K562 (cell line): ENCODE results near the gene TRMT10B. TPM values are rescaled to one million over a fixed set of nuclear protein-coding genes. Genes with fewer than 3 reads are reported as not detected.

Source experiments
- ATAC-seq: fragments of 200-7000 bp; cut with Tn5 transposase; 3 replicates; pipeline ENCODE4 v1.9.1; 2020; ENCODE audit warnings: moderate library complexity
- BruUV-seq: library from RNA; stranded (reverse); fragments of 400-500 nt; replicated peaks from 2 replicates; lab custom pipeline; 2021; lab: Mats Ljungman, UMichigan
- CTCF ChIA-PET: fragments of 300-600 bp; formaldehyde crosslinking; extraction: SDS; loops from one replicate; lab custom pipeline; 2021; ENCODE audit warnings: low intra/inter-chr PET ratio; lab: Yijun Ruan, JAX
- POLR2A ChIA-PET: fragments of 300-600, 350-650 bp; sonication (Branson Sonifier 250); formaldehyde crosslinking; extraction: SDS; loops from one replicate; lab custom pipeline; 2021; ENCODE audit warnings: antibody characterized with exemption, inconsistent platforms; lab: Yijun Ruan, JAX
- DNase-seq, 4 experiments: peaks; one replicate each; pipeline versions ENCODE4 v3.0.0 to v3.0.0-alpha.2; 2011 to 2018; ENCODE audit warnings: low spot score in 3 of 4, mixed read lengths in 3 of 4; ENCODE audit errors: extremely low read depth in 1 of 4
- FAIRE-seq: peaks from 2 replicates; lab custom pipeline; 2011; peaks lifted over from hg19 to GRCh38; lab: Jason Lieb, UNC
- H2AFZ ChIP-seq: 2 replicates; pipeline ENCODE4 v1.6.0; 2011; ENCODE audit warnings: low read depth, low read length, control low read depth, inconsistent platforms
- H3K27ac ChIP-seq: fragments of 200-600 bp; 3 replicates; pipeline ENCODE4 v1.8.0; 2011; ENCODE audit warnings: low read depth, mild to moderate bottlenecking, control low read depth, inconsistent platforms, low read length, moderate library complexity, mixed read lengths; ENCODE audit errors: extremely low read depth
- H3K27me3 ChIP-seq, 2 experiments: fragments of 300-600 bp in 1 of 2; 2 replicates in 1 of 2; 3 replicates in 1 of 2; pipeline versions ENCODE4 v1.6.0 to v1.8.0; 2011; ENCODE audit warnings: inconsistent platforms in 2 of 2, low read length in 2 of 2, mild to moderate bottlenecking in 1 of 2, mixed read lengths in 1 of 2, moderate library complexity in 1 of 2; ENCODE audit not compliant: control insufficient read depth in 2 of 2, insufficient read depth in 2 of 2
- H3K36me3 ChIP-seq: fragments of 300-600 bp; 3 replicates; pipeline ENCODE4 v1.8.0; 2011; ENCODE audit warnings: mild to moderate bottlenecking, low read length, inconsistent platforms; ENCODE audit not compliant: control insufficient read depth, insufficient read depth
- H3K4me1 ChIP-seq, 2 experiments: fragments of 200-600 bp in 1 of 2; replicated peaks in 1 of 2; 2 replicates in 1 of 2; 3 replicates in 1 of 2; pipeline versions ENCODE4 v1.5.1 to v1.8.0; 2011; ENCODE audit warnings: inconsistent platforms in 2 of 2, low read length in 2 of 2, mild to moderate bottlenecking in 1 of 2, mixed read lengths in 1 of 2, moderate library complexity in 1 of 2; ENCODE audit not compliant: control insufficient read depth in 2 of 2, insufficient read depth in 2 of 2
- H3K4me2 ChIP-seq: 2 replicates; pipeline ENCODE4 v1.6.1; 2011; ENCODE audit warnings: low read length, control low read depth, inconsistent platforms, mixed read lengths; ENCODE audit not compliant: insufficient read depth
- H3K4me3 ChIP-seq: fragments of 200-600 bp; sonication (generic), shearing (Covaris generic); 2 replicates; pipeline ENCODE4 v1.5.1; 2016; ENCODE audit warnings: control low read depth, inconsistent platforms
- H3K79me2 ChIP-seq: fragments of 200-600 bp; 3 replicates; pipeline ENCODE4 v1.8.0; 2011; ENCODE audit warnings: low read length, inconsistent platforms; ENCODE audit not compliant: control insufficient read depth, insufficient read depth
- H3K9ac ChIP-seq, 2 experiments: 2 replicates each; pipeline versions ENCODE4 v1.6.0 to v1.6.1; 2011; ENCODE audit warnings: low read depth in 2 of 2, low read length in 2 of 2, control low read depth in 1 of 2, inconsistent platforms in 1 of 2, mild to moderate bottlenecking in 1 of 2, mixed read lengths in 1 of 2; ENCODE audit not compliant: insufficient read depth in 1 of 2
- H3K9me1 ChIP-seq: one replicate; pipeline ENCODE4 v1.6.0; 2011; ENCODE audit warnings: inconsistent platforms, mild to moderate bottlenecking, low read length, moderate library complexity; ENCODE audit not compliant: control insufficient read depth, insufficient read depth
- H3K9me3 ChIP-seq: replicated peaks from 2 replicates; pipeline ENCODE4 v1.5.1; 2011; ENCODE audit warnings: low read depth, low read length, inconsistent platforms; ENCODE audit not compliant: control insufficient read depth, insufficient read depth
- H4K20me1 ChIP-seq: replicated peaks from 2 replicates; pipeline ENCODE4 v1.6.1; 2011; ENCODE audit warnings: low read length, inconsistent platforms, mixed read lengths; ENCODE audit not compliant: control insufficient read depth, insufficient read depth
- BHLHE40 ChIP-seq: IDR thresholded peaks from 2 replicates; pipeline ENCODE4 v1.6.1; 2011; ENCODE audit warnings: low read length, improper control_type of control experiment
- CEBPB ChIP-seq: fragments of 450-650 bp; IDR thresholded peaks from 2 replicates; pipeline ENCODE4 v1.6.1; 2016; ENCODE audit warnings: missing genetic modification characterization, missing compliant biosample characterization
- CEBPG ChIP-seq, 3 experiments: fragments of 200-800 bp in 1 of 3; sonication (Bioruptor generic) in 1 of 3; sonication (generic) in 1 of 3; formaldehyde crosslinking in 1 of 3; IDR thresholded peaks in 2 of 3; conservative IDR thresholded peaks in 1 of 3; 2 replicates each; pipeline versions ENCODE4 v1.6.1 to v1.8.0; 2016 to 2022; ENCODE audit warnings: missing compliant biosample characterization in 2 of 3, missing genetic modification characterization in 2 of 3, mild to moderate bottlenecking in 1 of 3, missing genetic modification reagents in 1 of 3
- CTCF ChIP-seq, 3 experiments: IDR thresholded peaks in 2 of 3; conservative IDR thresholded peaks in 1 of 3; 2 replicates each; pipeline ENCODE4 v1.5.1; 2011 to 2012; ENCODE audit warnings: low read length in 3 of 3, mild to moderate bottlenecking in 3 of 3, control low read depth in 2 of 3, improper control_type of control experiment in 1 of 3, inconsistent platforms in 1 of 3, low read depth in 1 of 3, mixed read lengths in 1 of 3, moderate library complexity in 1 of 3; ENCODE audit not compliant: insufficient read depth in 2 of 3
- DLX4 ChIP-seq: fragments of 250-450 bp; sonication (Bioruptor Pico); IDR thresholded peaks from 2 replicates; pipeline ENCODE4 v1.6.1; 2021; ENCODE audit warnings: mild to moderate bottlenecking
- DPF2 ChIP-seq: fragments of 450-650 bp; IDR thresholded peaks from 2 replicates; pipeline ENCODE4 v1.6.1; 2016
- HDAC2 ChIP-seq: fragments of 450-650 bp; IDR thresholded peaks from 2 replicates; pipeline ENCODE4 v1.6.1; 2016; ENCODE audit warnings: mild to moderate bottlenecking
- MNT ChIP-seq, 2 experiments: fragments of 450-650 bp; conservative IDR thresholded peaks; 2 replicates each; pipeline ENCODE4 v1.6.1; 2017; ENCODE audit warnings: mild to moderate bottlenecking in 2 of 2, moderate library complexity in 2 of 2
- POLR2H ChIP-seq: IDR thresholded peaks from 2 replicates; pipeline ENCODE4 v1.6.1; 2016; ENCODE audit warnings: missing genetic modification characterization, low read depth, mild to moderate bottlenecking, control low read depth, missing compliant biosample characterization, moderate library complexity
- RAD21 ChIP-seq, 2 experiments: fragments of 250-450 bp in 1 of 2; fragments of 450-650 bp in 1 of 2; sonication (Bioruptor Pico) in 1 of 2; formaldehyde crosslinking in 1 of 2; IDR thresholded peaks in 1 of 2; conservative IDR thresholded peaks in 1 of 2; 2 replicates each; pipeline versions ENCODE4 v1.4.0 to v1.8.0; 2020 to 2022; ENCODE audit warnings: mild to moderate bottlenecking in 2 of 2, moderate library complexity in 1 of 2
- RCOR1 ChIP-seq, 2 experiments: IDR thresholded peaks; 2 replicates each; pipeline ENCODE4 v1.6.1; 2012; ENCODE audit warnings: low read depth in 2 of 2, low read length in 2 of 2, borderline replicate concordance in 1 of 2, improper control_type of control experiment in 1 of 2
- SP1 ChIP-seq: sonication (generic); formaldehyde crosslinking; IDR thresholded peaks from 2 replicates; pipeline ENCODE4 v1.8.1; 2022; ENCODE audit warnings: mild to moderate bottlenecking, missing genetic modification reagents
- ZNF282 ChIP-seq: sonication (generic); formaldehyde crosslinking; IDR thresholded peaks from 2 replicates; pipeline ENCODE4 v1.8.1; 2023; ENCODE audit warnings: missing genetic modification reagents
- WGBS: fragments of 100-300 bp; shearing (Covaris generic); methylation state at CpG from one replicate; pipeline ENCODE4 v1.1.6; 2016; ENCODE audit warnings: low coverage, mixed read lengths; ENCODE audit not compliant: insufficient coverage; ENCODE audit errors: missing lambda C conversion rate; 5-methylcytosine and 5-hydroxymethylcytosine counted together
- in situ Hi-C: fragments of 300-500 bp; cut with MboI; formaldehyde crosslinking; loops from 4 replicates; pipeline ENCODE4 v1.15.0; 2018; ENCODE audit warnings: inconsistent platforms, mixed read lengths
- intact Hi-C: fragments of 100-400 bp; cut with micrococcal nuclease; formaldehyde crosslinking; loops from 2 replicates; pipeline ENCODE4 v1.14.2; 2022
- polyA plus RNA-seq, 8 experiments: library from polyadenylated mRNA; depleted of rRNA in 4 of 8; stranded (reverse) in 5 of 8; unstranded in 3 of 8; fragments of >200 nt; fragmentation: Nextera tagmentation in 2 of 8; fragmentation: Illumina TruSeq in 1 of 8; extraction: Ambion mirVana in 2 of 8; extraction: Trizol in 1 of 8; gene quantifications; 2 replicates each; pipeline versions ENCODE4 v1.2.1 to v1.2.3, GENCODE V29; 2011 to 2014; ENCODE audit warnings: inconsistent platforms in 1 of 8, missing spikeins in 1 of 8
- total RNA-seq, 7 experiments: library from RNA; depleted of rRNA in 6 of 7; stranded (reverse); fragments of >200 nt in 6 of 7; fragmentation: Illumina TruSeq in 2 of 7; extraction: Trizol in 2 of 7; gene quantifications; 2 replicates each; pipeline versions ENCODE4 v1.2.1 to v1.2.3, GENCODE V29; 2011 to 2021; ENCODE audit warnings: low replicate concordance in 1 of 7

Gene TRMT10B
- total and polyA plus RNA-seq, 9 of the 15 experiments (the other 6 are each of a cell fraction or from before 2014, with no cell fraction given): 2.9 to 13.4 (median 7.0) TPM

- TF ChIP-seq HDAC2 (0 out of 2 replicates have a peak, but pooled peaks have one; percentile 11), CTCF (IDR thresholded peaks at IDR 0.05 in 2 of 3, conservative IDR thresholded peaks at IDR 0.05 in 1 of 3; ENCODE audit: insufficient read depth in 2 of 3, low read depth in 1 of 3, low read length in 3 of 3) (peak; percentile 96 to 98 (median 98)), ZNF282 (CRISPR knock-in tag) (no peak), POLR2H (no peak)
These were observed 6.3 kb upstream of the TRMT10B start (continued) for GRCh38 chr9:37747271-37747753.

GRCh38 chr9:37749129-37749528, 4.5 kb upstream of the TRMT10B start:
- Histone ChIP-seq H3K9me3 (peaks cover 2% of the 10 kb centered on the region; the same call in 1 of the 2 replicates), H3K27me3 (peaks cover 0 to 16% of the 10 kb centered on the region in 2 experiments; a peak in 3 of 5 replicates), H3K4me1 (peaks cover 15 to 23% of the 10 kb centered on the region in 2 experiments; a peak in 4 of 5 replicates), H4K20me1 (no peaks in the 10 kb centered on the region), H3K4me3 (no peak overlapping the region), H3K36me3 (no peaks in the 10 kb centered on the region), H2AFZ (peak overlapping the region; percentile 26), H3K27ac (no peak overlapping the region), H3K79me2 (peaks cover 5% of the 10 kb centered on the region), H3K9me1 (no peaks in the 10 kb centered on the region), H3K4me2 (no peak overlapping the region), H3K9ac (no peak overlapping the region)
- BruUV-seq: no TSS peak
- ChIA-PET POLR2A (interaction anchor here (1.5 to 1.7 kb wide), 2 partner anchors 16 to 25 kb away, joined by 3 to 5 read pairs; no protein-coding TSS in a partner anchor), CTCF (no interaction called here)
- WGBS: 2% methylated on average over 5 of the region's 5 CpGs
- no peak for ATAC-seq
- in situ Hi-C loops (loop anchor here (25.0 kb wide), 1 partner anchor 613 kb away; no protein-coding TSS in a partner anchor), intact Hi-C loops (loop anchor here (5.0 to 10.0 kb wide), 4 partner anchors 157 to 416 kb away; partner anchors contain the start of genes SHB and TOMM5)
- peak in 2 of 4 experiments; percentile 44 to 60 for DNase-seq
- 0 out of 4 replicates have a peak, but pooled peaks of 1 of the 2 experiments have one; percentile 2 for TF ChIP-seq RAD21 (CRISPR knock-in tag; conservative IDR thresholded peaks at IDR 0.05 in 1 of 2, IDR thresholded peaks at IDR 0.05 in 1 of 2)
- TF ChIP-seq BHLHE40: peak; percentile 50; the same call in 1 of the 2 replicates
- TF ChIP-seq DLX4 (CRISPR knock-in tag): no peak
- peak; percentile 42 for TF ChIP-seq CEBPB (tag)
- no peak for TF ChIP-seq CEBPG (CRISPR knock-in tag; IDR thresholded peaks at IDR 0.05)
- no peak for TF ChIP-seq CEBPG (tag; conservative IDR thresholded peaks at IDR 0.05 in 1 of 2, IDR thresholded peaks at IDR 0.05 in 1 of 2)
- TF ChIP-seq DPF2: peak; percentile 38; the same call in 1 of the 2 replicates
- TF ChIP-seq MNT (conservative IDR thresholded peaks at IDR 0.05): 0 out of 4 replicates have a peak, but pooled peaks of 1 of the 2 experiments have one; percentile 18
- TF ChIP-seq RCOR1 (IDR thresholded peaks at IDR 0.05; ENCODE audit: borderline replicate concordance in 1 of 2, low read depth in 2 of 2, low read length in 2 of 2): peak in 1 of 2 experiments; percentile 19; a peak in 1 of 4 replicates
- no peak for TF ChIP-seq SP1 (CRISPR knock-in tag)
- FAIRE-seq: peak; percentile 15
